Measurements from ENCODE around the gene TRIM17.

Gene TRIM17

DNA sequence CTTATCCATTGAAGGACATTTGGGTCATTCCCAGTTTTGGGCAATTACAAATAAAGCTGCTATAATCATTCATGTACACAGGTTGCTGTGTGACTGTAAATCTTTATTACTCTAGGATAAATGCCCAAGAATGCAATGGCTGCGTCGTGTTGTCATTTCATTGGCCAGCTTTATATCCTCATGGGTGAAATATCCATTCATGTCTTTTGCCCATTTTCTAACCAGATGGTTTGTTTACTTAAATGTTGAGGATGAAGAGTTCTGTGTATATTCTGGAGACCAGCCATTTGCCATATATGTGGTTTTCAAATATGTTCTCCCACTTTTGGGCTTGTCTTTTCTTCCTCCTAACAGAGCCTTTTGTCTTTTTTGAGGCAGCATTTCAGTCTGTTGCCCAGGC is 35.3 kb downstream of the TRIM17 start:
- Histone ChIP-seq H3K9ac (ENCODE audit: low read length) (no peak overlapping the region), H2AFZ (ENCODE audit: low read length) (no peak overlapping the region), H3K27me3 (ENCODE audit: insufficient read depth, low read length) (peaks cover 3% of the 10 kb centered on the region; the same call in 1 of the 2 replicates), H3K36me3 (ENCODE audit: insufficient read depth, low read length) (no peaks in the 10 kb centered on the region), H3K4me3 (ENCODE audit: low read depth, low read length, poor library complexity, severe bottlenecking) (no peak overlapping the region), H3K4me1 (ENCODE audit: insufficient read depth, low read length, severe bottlenecking) (no peaks in the 10 kb centered on the region), H3K79me2 (ENCODE audit: insufficient read depth, low read length) (no peaks in the 10 kb centered on the region), H3K9me3 (ENCODE audit: low read length) (no peaks in the 10 kb centered on the region), H3K4me2 (ENCODE audit: low read length) (no peak overlapping the region), H3K27ac (ENCODE audit: low read depth, low read length, poor library complexity, severe bottlenecking) (no peak overlapping the region), H3K9me2 (ENCODE audit: low read depth, low read length) (no peaks in the 10 kb centered on the region), H3F3A (ENCODE audit: insufficient read depth, low read length) (no peaks in the 10 kb centered on the region), H4K20me1 (ENCODE audit: insufficient read depth, low read length) (no peaks in the 10 kb centered on the region)
- TF ChIP-seq, protein P1, sequence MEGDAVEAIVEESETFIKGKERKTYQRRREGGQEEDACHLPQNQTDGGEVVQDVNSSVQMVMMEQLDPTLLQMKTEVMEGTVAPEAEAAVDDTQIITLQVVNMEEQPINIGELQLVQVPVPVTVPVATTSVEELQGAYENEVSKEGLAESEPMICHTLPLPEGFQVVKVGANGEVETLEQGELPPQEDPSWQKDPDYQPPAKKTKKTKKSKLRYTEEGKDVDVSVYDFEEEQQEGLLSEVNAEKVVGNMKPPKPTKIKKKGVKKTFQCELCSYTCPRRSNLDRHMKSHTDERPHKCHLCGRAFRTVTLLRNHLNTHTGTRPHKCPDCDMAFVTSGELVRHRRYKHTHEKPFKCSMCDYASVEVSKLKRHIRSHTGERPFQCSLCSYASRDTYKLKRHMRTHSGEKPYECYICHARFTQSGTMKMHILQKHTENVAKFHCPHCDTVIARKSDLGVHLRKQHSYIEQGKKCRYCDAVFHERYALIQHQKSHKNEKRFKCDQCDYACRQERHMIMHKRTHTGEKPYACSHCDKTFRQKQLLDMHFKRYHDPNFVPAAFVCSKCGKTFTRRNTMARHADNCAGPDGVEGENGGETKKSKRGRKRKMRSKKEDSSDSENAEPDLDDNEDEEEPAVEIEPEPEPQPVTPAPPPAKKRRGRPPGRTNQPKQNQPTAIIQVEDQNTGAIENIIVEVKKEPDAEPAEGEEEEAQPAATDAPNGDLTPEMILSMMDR (IDR thresholded peaks at IDR 0.05; ENCODE audit: low read length): no peak
- no peak for TF ChIP-seq EZH2 (IDR thresholded peaks at IDR 0.05; ENCODE audit: borderline replicate concordance, low read length)

DNA sequence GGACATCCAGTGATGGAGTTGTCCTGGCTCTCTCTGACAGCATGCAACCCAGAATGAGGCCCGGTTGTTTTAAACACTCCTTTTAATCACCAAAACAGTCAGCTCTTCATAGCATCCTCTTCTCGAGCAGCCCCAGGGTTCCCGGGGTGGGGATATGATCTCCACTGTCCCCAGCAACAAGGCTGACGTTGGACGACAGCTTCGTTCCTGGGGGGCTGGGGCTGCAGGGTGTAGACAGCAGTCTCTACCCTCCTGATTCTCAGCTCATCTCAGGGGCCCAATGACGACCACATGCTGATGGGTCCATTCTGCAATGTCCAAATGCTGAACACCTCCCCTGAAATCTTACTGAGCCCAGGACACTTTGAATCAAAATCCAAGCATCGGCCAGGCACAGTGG is 37.0 kb downstream of the TRIM17 start:
- H3K4me3 ChIP-seq (ENCODE audit: low read depth, low read length, poor library complexity, severe bottlenecking): no peak overlapping the region
- H3K4me2 ChIP-seq (ENCODE audit: low read length): no peak overlapping the region
- no peaks in the 10 kb centered on the region for H3K36me3 ChIP-seq (ENCODE audit: insufficient read depth, low read length)

DNA sequence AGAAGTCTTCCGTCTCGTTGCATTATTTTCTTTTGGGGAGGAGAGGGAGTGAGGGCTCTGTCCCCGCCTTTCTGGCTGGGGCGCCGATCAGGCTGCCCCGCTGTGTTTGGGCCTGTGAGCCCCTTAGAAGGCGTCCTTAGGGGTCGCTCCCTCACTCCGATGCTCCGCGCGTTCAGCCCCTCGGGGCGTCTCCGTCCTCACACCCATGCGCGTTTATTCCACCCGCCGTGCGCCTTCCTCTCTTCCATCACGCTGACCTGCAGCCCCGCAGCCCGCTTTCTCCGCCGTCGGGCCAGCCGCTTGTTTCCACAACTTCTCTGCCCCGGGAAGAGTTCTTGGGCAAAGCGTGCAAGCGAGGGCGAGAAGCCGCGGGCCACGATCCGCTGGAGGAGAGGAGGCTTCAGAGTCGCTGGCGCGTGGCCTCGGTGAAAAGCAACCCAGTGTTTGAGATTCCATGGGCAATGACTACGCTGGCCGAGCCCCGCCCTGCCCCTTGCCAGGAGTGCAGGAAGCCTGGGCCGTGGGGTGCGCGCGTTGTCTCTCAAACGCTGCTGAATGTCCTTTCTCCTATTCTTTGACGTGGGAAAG is 37.7 kb downstream of the TRIM17 start:
- Histone ChIP-seq H3K4me1 (ENCODE audit: insufficient read depth, low read length, severe bottlenecking) (no peaks in the 10 kb centered on the region), H3K79me2 (ENCODE audit: insufficient read depth, low read length) (no peaks in the 10 kb centered on the region), H3K4me2 (ENCODE audit: low read length) (peak overlapping the region; percentile 19; the same call in 1 of the 2 replicates), H3F3A (ENCODE audit: insufficient read depth, low read length) (no peaks in the 10 kb centered on the region), H3K27me3 (ENCODE audit: insufficient read depth, low read length) (peaks cover 3% of the 10 kb centered on the region; the same call in 1 of the 2 replicates), H3K36me3 (ENCODE audit: insufficient read depth, low read length) (no peaks in the 10 kb centered on the region), H3K9me3 (ENCODE audit: low read length) (no peaks in the 10 kb centered on the region), H2AFZ (ENCODE audit: low read length) (no peak overlapping the region), H3K4me3 (ENCODE audit: low read depth, low read length, poor library complexity, severe bottlenecking) (peak overlapping the region; percentile 38), H3K27ac (ENCODE audit: low read depth, low read length, poor library complexity, severe bottlenecking) (no peak overlapping the region), H3K9ac (ENCODE audit: low read length) (no peak overlapping the region), H4K20me1 (ENCODE audit: insufficient read depth, low read length) (no peaks in the 10 kb centered on the region), H3K9me2 (ENCODE audit: low read depth, low read length) (no peaks in the 10 kb centered on the region)
- TF ChIP-seq, protein P1 (IDR thresholded peaks at IDR 0.05; ENCODE audit: low read length): no peak
- no peak for TF ChIP-seq EZH2 (IDR thresholded peaks at IDR 0.05; ENCODE audit: borderline replicate concordance, low read length)

More for the DNA sequence above, 37.0 kb downstream of the TRIM17 start:
- Histone ChIP-seq H3K79me2 (ENCODE audit: insufficient read depth, low read length) (no peaks in the 10 kb centered on the region), H3F3A (ENCODE audit: insufficient read depth, low read length) (no peaks in the 10 kb centered on the region), H3K9ac (ENCODE audit: low read length) (no peak overlapping the region), H3K27ac (ENCODE audit: low read depth, low read length, poor library complexity, severe bottlenecking) (no peak overlapping the region), H3K4me1 (ENCODE audit: insufficient read depth, low read length, severe bottlenecking) (no peaks in the 10 kb centered on the region), H4K20me1 (ENCODE audit: insufficient read depth, low read length) (no peaks in the 10 kb centered on the region), H3K27me3 (ENCODE audit: insufficient read depth, low read length) (peaks cover 3% of the 10 kb centered on the region; the same call in 1 of the 2 replicates), H3K9me2 (ENCODE audit: low read depth, low read length) (no peaks in the 10 kb centered on the region), H3K9me3 (ENCODE audit: low read length) (no peaks in the 10 kb centered on the region), H2AFZ (ENCODE audit: low read length) (no peak overlapping the region)
- TF ChIP-seq, protein P1 (IDR thresholded peaks at IDR 0.05; ENCODE audit: low read length): no peak
- TF ChIP-seq EZH2 (IDR thresholded peaks at IDR 0.05; ENCODE audit: borderline replicate concordance, low read length): no peak
